ENCODE measurements around the gene TAS2R3. TPM values are rescaled to one million over a fixed set of nuclear protein-coding genes. Genes with fewer than 3 reads are reported as not detected.
A peak's percentile ranks its signal among the peaks of the same experiment; 100 is the strongest.

TAS2R3 gene, protein sequence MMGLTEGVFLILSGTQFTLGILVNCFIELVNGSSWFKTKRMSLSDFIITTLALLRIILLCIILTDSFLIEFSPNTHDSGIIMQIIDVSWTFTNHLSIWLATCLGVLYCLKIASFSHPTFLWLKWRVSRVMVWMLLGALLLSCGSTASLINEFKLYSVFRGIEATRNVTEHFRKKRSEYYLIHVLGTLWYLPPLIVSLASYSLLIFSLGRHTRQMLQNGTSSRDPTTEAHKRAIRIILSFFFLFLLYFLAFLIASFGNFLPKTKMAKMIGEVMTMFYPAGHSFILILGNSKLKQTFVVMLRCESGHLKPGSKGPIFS
- 3.7 TPM for total RNA-seq

DNA sequence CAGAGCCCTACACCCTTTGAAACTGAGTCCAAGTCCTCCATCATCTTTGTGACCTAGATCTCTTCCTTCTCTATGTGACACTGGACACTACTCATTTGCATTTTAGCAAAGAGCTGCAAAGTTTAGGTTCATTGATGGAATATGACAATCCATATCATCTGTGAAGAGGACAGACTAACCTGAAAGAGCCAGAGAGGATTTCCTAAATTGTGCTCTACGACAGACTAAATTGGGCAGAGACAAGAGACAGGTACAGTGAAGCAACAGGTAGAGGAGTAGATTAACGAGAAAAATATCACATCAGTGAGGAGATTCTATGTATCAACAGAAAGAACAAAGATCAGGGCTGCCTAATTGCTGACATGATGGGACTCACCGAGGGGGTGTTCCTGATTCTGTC, at the start of gene TAS2R3:
Gene TAS2R3 (plus strand): TSS at position 301 of the 400 bp plus-strand sequence. CDS start 62 bp downstream, at position 363.
- Histone ChIP-seq H3K9ac (ENCODE audit: low read depth in 1 of 3, low read length in 3 of 3) (no peak within 1 kb of the TSS), H3K4me1 (ENCODE audit: control insufficient read depth in 3 of 3, insufficient read depth in 3 of 3, low read length in 3 of 3) (no peaks in the 10 kb centered on the region), H3K27me3 (ENCODE audit: control insufficient read depth in 3 of 3, insufficient read depth in 3 of 3, low read length in 3 of 3) (no peaks in the 10 kb centered on the region), H3K4me3 (ENCODE audit: low read length in 3 of 3) (no peak within 1 kb of the TSS), H3K9me3 (ENCODE audit: control insufficient read depth in 3 of 3, low read length in 3 of 3) (no peaks in the 10 kb centered on the region), H3K36me3 (ENCODE audit: control insufficient read depth in 3 of 3, insufficient read depth in 3 of 3, low read length in 3 of 3) (peaks cover 6 to 29% (median 24%) of the 10 kb centered on the region in 3 donors), H3K27ac (ENCODE audit: low read depth, low read length) (no peak within 1 kb of the TSS)

DNA sequence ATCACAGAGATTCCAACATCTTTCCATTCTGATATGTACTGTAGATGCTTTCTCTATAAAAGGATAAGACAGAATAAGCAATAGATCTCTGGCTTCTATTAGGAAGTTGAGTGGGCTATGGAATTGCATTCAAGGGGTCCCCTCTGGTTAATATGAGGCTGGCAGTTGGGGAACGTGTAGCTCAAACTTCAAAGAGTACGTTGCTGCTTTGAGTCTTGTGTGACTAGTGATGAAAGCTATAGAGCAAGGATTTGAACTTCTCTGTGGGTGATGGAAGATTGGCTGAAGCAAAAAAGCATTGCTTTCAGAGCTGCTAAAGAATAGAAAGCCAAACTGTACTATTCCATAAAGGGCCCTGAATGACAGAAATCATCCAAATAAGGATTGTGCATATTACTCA, 49.3 kb upstream of the TAS2R3 start:
- Histone ChIP-seq H3K27me3 (ENCODE audit: control insufficient read depth in 3 of 3, insufficient read depth in 3 of 3, low read length in 3 of 3) (no peaks in the 10 kb centered on the region), H3K4me3 (ENCODE audit: low read length in 3 of 3) (no peak overlapping the region), H3K4me1 (ENCODE audit: control insufficient read depth in 3 of 3, insufficient read depth in 3 of 3, low read length in 3 of 3) (peaks cover 0 to 5% (median 4%) of the 10 kb centered on the region in 3 donors), H3K27ac (ENCODE audit: low read depth, low read length) (no peak overlapping the region), H3K36me3 (ENCODE audit: control insufficient read depth in 3 of 3, insufficient read depth in 3 of 3, low read length in 3 of 3) (no peaks in the 10 kb centered on the region), H3K9ac (ENCODE audit: low read depth in 1 of 3, low read length in 3 of 3) (no peak overlapping the region), H3K9me3 (ENCODE audit: control insufficient read depth in 3 of 3, low read length in 3 of 3) (no peaks in the 10 kb centered on the region)

DNA sequence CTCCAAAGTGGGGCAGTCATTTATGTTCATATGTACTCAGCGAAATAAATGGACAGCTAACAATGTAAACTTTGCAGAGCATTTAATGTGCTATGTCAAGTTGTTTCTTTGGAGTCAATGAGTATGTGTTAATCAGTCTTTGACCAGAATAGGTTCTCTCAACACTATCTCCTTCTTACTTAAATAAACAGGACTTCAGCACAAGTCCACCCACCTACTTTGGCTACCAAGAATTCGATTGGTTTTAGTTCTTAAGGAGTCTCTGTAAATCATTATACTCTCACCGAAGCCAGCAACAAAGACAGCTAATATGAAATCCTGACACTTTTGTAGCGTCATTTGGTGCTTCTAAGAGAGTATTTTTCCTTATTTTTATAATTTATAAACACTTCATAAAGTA, 48.9 kb upstream of the TAS2R3 start:
- no peaks in the 10 kb centered on the region for H3K36me3 ChIP-seq (ENCODE audit: control insufficient read depth in 3 of 3, insufficient read depth in 3 of 3, low read length in 3 of 3)
- no peaks in the 10 kb centered on the region for H3K27me3 ChIP-seq (ENCODE audit: control insufficient read depth in 3 of 3, insufficient read depth in 3 of 3, low read length in 3 of 3)
- H3K4me3 ChIP-seq (ENCODE audit: low read length in 3 of 3): no peak overlapping the region
- no peaks in the 10 kb centered on the region for H3K9me3 ChIP-seq (ENCODE audit: control insufficient read depth in 3 of 3, low read length in 3 of 3)
- H3K9ac ChIP-seq (ENCODE audit: low read depth in 1 of 3, low read length in 3 of 3): no peak overlapping the region
- H3K27ac ChIP-seq (ENCODE audit: low read depth, low read length): no peak overlapping the region
- peaks cover 0 to under 1% (median 0%) of the 10 kb centered on the region in 3 donors for H3K4me1 ChIP-seq (ENCODE audit: control insufficient read depth in 3 of 3, insufficient read depth in 3 of 3, low read length in 3 of 3)

DNA sequence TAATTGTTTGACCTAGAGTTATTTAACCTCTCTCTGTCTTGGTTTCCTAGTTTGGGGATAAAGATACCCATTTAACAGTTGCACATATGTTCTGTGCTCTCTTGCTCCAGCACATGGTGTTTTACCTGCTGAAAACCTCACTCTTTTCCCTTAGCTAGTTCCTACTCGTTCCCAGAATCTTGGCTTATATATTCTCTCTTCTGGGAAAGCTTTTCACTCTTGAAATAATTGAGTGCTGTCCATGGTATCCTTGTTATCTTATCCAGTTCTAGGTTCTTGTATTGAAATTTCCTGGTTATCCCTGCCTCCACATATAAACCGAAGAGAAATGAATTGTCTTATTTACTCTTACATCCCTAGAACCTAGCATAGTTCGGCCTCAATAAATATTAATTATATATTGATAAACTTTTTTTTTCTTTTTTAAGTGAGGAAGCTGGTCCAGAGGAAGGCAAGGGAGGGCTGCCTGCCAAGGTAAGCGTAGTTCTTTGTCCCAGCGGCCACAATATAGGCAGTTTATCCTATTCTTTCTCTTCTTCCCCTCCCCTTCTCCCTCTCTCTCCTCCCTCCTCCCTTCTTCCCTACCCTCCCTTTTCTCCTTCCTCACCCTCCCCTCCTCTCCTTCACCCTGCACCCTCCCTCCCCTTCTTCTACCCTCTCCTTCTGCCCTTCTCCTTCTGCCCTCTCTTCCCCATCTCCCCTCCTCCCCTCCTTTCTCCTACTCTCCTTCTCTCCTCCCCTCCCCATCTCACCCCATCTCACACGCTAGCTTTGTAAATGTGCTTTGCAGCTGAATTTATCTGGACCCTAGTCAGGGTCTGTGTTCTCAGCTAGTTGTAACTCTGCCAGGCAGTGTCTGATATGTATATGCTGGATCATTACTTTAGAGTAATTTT, 47.9 kb upstream of the TAS2R3 start:
- no peaks in the 10 kb centered on the region for H3K27me3 ChIP-seq (ENCODE audit: control insufficient read depth in 3 of 3, insufficient read depth in 3 of 3, low read length in 3 of 3)
- no peak overlapping the region for H3K9ac ChIP-seq (ENCODE audit: low read depth in 1 of 3, low read length in 3 of 3)
- no peak overlapping the region for H3K4me3 ChIP-seq (ENCODE audit: low read length in 3 of 3)
- H3K27ac ChIP-seq (ENCODE audit: low read depth, low read length): no peak overlapping the region
- H3K9me3 ChIP-seq (ENCODE audit: control insufficient read depth in 3 of 3, low read length in 3 of 3): no peaks in the 10 kb centered on the region
- H3K36me3 ChIP-seq (ENCODE audit: control insufficient read depth in 3 of 3, insufficient read depth in 3 of 3, low read length in 3 of 3): no peaks in the 10 kb centered on the region
- no peaks in the 10 kb centered on the region for H3K4me1 ChIP-seq (ENCODE audit: control insufficient read depth in 3 of 3, insufficient read depth in 3 of 3, low read length in 3 of 3)

DNA sequence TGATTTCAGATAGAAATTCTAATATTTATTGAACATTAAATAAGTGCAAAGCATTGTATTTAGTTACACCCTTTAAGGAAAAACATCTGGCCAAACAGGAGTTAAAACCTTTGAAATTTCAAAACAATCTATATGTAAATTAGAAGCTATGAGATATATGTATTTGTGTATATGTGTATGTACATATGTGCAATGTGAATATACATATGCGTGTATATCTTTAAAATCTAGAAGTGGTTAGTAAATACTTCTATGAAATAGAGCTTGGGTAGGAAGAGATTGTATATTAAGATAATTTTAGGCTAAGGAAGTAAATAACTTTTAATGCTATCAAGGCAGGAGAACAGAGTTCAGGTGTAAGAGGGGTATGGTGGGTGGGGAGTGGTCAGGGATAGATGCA, 46.4 kb upstream of the TAS2R3 start:
- no peaks in the 10 kb centered on the region for H3K27me3 ChIP-seq (ENCODE audit: control insufficient read depth in 3 of 3, insufficient read depth in 3 of 3, low read length in 3 of 3)
- H3K36me3 ChIP-seq (ENCODE audit: control insufficient read depth in 3 of 3, insufficient read depth in 3 of 3, low read length in 3 of 3): no peaks in the 10 kb centered on the region
- H3K4me1 ChIP-seq (ENCODE audit: control insufficient read depth in 3 of 3, insufficient read depth in 3 of 3, low read length in 3 of 3): no peaks in the 10 kb centered on the region
- no peak overlapping the region for H3K9ac ChIP-seq (ENCODE audit: low read depth in 1 of 3, low read length in 3 of 3)
- no peak overlapping the region for H3K27ac ChIP-seq (ENCODE audit: low read depth, low read length)
- no peak overlapping the region for H3K4me3 ChIP-seq (ENCODE audit: low read length in 3 of 3)
- no peaks in the 10 kb centered on the region for H3K9me3 ChIP-seq (ENCODE audit: control insufficient read depth in 3 of 3, low read length in 3 of 3)

DNA sequence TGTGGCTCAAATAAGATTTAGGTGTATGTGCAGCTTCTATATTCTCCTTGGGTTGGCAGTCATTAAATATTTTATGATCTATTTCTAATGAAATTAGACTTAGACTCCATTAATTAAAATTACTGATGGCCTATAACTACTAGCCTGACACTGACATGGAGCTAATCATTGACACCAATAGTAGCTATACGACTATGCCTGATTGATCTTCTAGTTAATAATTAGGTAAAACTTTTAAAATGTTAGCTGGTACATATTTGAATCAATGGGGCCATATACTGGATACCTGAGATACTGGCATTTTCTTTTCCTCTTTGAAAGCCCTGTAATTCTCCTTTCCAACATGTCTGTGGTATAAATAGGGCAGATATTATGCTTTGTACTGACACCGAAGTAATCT, 41.4 kb upstream of the TAS2R3 start:
- Histone ChIP-seq H3K9ac (ENCODE audit: low read depth in 1 of 3, low read length in 3 of 3) (no peak overlapping the region), H3K36me3 (ENCODE audit: control insufficient read depth in 3 of 3, insufficient read depth in 3 of 3, low read length in 3 of 3) (no peaks in the 10 kb centered on the region), H3K9me3 (ENCODE audit: control insufficient read depth in 3 of 3, low read length in 3 of 3) (no peaks in the 10 kb centered on the region), H3K27me3 (ENCODE audit: control insufficient read depth in 3 of 3, insufficient read depth in 3 of 3, low read length in 3 of 3) (no peaks in the 10 kb centered on the region), H3K4me3 (ENCODE audit: low read length in 3 of 3) (no peak overlapping the region), H3K4me1 (ENCODE audit: control insufficient read depth in 3 of 3, insufficient read depth in 3 of 3, low read length in 3 of 3) (no peaks in the 10 kb centered on the region), H3K27ac (ENCODE audit: low read depth, low read length) (no peak overlapping the region)

DNA sequence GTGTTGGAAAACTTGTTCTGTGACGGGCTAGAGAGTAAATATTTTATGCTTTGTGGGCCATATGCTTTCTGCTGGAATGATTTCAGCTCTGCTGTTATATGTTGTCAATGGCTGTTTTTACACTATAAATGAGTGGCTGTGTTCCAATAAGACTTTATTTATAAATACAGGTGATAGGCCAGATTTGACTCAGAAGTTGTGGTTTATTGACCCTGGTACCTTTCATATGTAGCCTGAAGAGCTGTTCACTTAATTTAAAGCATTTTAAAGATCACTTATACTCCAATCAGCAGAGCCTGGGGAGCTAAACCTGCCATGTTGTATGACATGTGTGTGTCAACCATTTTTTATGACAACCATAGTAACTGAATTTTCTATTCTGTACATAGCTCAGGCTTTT, 34.9 kb upstream of the TAS2R3 start:
- no peaks in the 10 kb centered on the region for H3K36me3 ChIP-seq (ENCODE audit: control insufficient read depth in 3 of 3, insufficient read depth in 3 of 3, low read length in 3 of 3)
- no peak overlapping the region for H3K9ac ChIP-seq (ENCODE audit: low read depth in 1 of 3, low read length in 3 of 3)
- no peak overlapping the region for H3K4me3 ChIP-seq (ENCODE audit: low read length in 3 of 3)
- no peaks in the 10 kb centered on the region for H3K9me3 ChIP-seq (ENCODE audit: control insufficient read depth in 3 of 3, low read length in 3 of 3)
- H3K27me3 ChIP-seq (ENCODE audit: control insufficient read depth in 3 of 3, insufficient read depth in 3 of 3, low read length in 3 of 3): no peaks in the 10 kb centered on the region
- H3K27ac ChIP-seq (ENCODE audit: low read depth, low read length): no peak overlapping the region
- no peaks in the 10 kb centered on the region for H3K4me1 ChIP-seq (ENCODE audit: control insufficient read depth in 3 of 3, insufficient read depth in 3 of 3, low read length in 3 of 3)

DNA sequence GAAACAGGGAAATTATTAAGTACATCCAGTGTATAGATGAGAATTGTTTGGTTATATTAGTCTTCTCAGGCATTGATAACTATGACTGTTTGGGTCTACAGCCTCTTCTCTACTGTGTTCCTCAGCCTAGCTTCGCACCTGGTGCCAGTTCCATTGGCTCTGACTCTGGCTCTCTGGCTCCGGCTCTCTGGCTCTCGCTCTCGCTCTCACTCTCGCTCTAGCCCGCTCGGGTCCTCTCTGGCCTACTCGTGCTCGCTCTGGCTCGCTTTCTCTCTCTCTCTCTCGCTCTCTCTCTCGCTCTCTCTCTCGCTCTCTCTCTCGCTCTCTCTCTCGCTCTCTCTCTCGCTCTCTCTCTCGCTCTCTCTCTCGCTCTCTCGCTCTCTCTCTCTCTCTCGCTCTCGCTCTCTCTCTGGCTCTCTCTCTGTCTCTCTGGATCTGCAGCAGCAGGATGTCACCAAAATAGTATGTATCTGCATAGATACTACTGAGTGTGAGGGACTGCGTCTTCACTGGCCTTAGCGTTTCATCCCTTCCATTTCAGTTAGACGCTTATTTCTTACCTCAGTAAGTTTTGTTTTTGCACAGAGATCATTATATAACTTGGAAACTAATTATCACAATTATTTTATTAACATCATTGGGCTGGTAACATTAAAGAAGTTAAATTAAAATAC, 32.3 kb upstream of the TAS2R3 start:
- H3K27ac ChIP-seq (ENCODE audit: low read depth, low read length): no peak overlapping the region
- no peaks in the 10 kb centered on the region for H3K4me1 ChIP-seq (ENCODE audit: control insufficient read depth in 3 of 3, insufficient read depth in 3 of 3, low read length in 3 of 3)
- no peaks in the 10 kb centered on the region for H3K9me3 ChIP-seq (ENCODE audit: control insufficient read depth in 3 of 3, low read length in 3 of 3)
- no peaks in the 10 kb centered on the region for H3K27me3 ChIP-seq (ENCODE audit: control insufficient read depth in 3 of 3, insufficient read depth in 3 of 3, low read length in 3 of 3)
- peak overlapping the region in 1 of 3 donors; percentile 33 for H3K9ac ChIP-seq (ENCODE audit: low read depth in 1 of 3, low read length in 3 of 3)
- no peaks in the 10 kb centered on the region for H3K36me3 ChIP-seq (ENCODE audit: control insufficient read depth in 3 of 3, insufficient read depth in 3 of 3, low read length in 3 of 3)
- no peak overlapping the region for H3K4me3 ChIP-seq (ENCODE audit: low read length in 3 of 3)

DNA sequence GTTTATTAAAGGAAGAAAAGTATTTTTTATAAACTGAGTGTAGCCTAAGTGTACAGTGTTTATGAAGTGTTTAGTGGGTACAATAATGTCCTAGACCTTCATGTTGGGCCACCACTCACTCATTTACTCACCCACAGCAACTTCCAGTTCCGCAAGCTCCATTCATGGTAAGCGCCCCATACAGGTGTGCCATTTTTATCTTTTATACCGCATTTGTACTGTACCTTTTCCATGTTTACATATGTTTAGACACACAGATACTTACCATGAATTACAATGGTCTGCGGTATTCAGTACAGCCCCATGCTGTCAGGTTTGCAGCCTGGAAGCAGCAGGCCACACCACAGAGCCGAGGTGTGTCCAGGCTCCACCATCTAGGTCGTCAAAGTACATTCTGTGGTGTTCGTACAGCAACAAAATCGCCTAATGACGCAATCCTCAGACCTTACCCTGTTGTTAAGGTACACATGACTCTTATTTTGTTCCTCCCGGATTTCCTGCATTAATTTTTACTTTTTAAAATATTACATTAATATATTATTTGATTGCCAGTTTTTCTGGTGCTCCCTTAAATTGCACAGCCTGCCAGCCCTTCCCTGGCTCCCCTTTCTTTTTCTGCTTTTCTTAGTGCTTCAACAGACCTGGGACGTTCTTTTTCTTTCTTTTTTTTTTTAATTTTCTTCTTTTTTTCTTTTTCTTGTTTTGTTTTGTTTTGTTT, 26.6 kb upstream of the TAS2R3 start:
- Histone ChIP-seq H3K9me3 (ENCODE audit: control insufficient read depth in 3 of 3, low read length in 3 of 3) (no peaks in the 10 kb centered on the region), H3K4me1 (ENCODE audit: control insufficient read depth in 3 of 3, insufficient read depth in 3 of 3, low read length in 3 of 3) (peaks cover 7 to 23% (median 15%) of the 10 kb centered on the region in 3 donors), H3K27ac (ENCODE audit: low read depth, low read length) (peak overlapping the region; percentile 79), H3K9ac (ENCODE audit: low read depth in 1 of 3, low read length in 3 of 3) (peak overlapping the region in 2 of 3 donors; percentile 83 to 87), H3K36me3 (ENCODE audit: control insufficient read depth in 3 of 3, insufficient read depth in 3 of 3, low read length in 3 of 3) (peaks cover 10 to 25% (median 16%) of the 10 kb centered on the region in 3 donors), H3K4me3 (ENCODE audit: low read length in 3 of 3) (peak overlapping the region; percentile 99 to 100 (median 99)), H3K27me3 (ENCODE audit: control insufficient read depth in 3 of 3, insufficient read depth in 3 of 3, low read length in 3 of 3) (no peaks in the 10 kb centered on the region)
